B cell (primary cell): ENCODE measurements around the gene KLHL36. TPM values are rescaled to one million over a fixed set of nuclear protein-coding genes. Genes with fewer than 3 reads are reported as not detected.

Experiments used
- ATAC-seq: fragments of 200-7000 bp; cut with Tn5 transposase; one replicate; pipeline ENCODE4 v1.10.0; 2021; ENCODE audit warnings: low read depth, mild to moderate bottlenecking, moderate number of reproducible peaks, moderate library complexity
- CTCF ChIA-PET: fragments of 350-600 bp; sonication (Branson Sonifier 250); formaldehyde crosslinking; loops from one replicate; lab custom pipeline; 2021; ENCODE audit warnings: antibody characterized with exemption, inconsistent platforms; lab: Charles Lee
- POLR2A ChIA-PET: fragments of 350-600 bp; sonication (Branson Sonifier 250); formaldehyde crosslinking; loops from one replicate; lab custom pipeline; 2021; ENCODE audit warnings: antibody characterized with exemption; lab: Charles Lee
- DNase-seq: peaks from one replicate; pipeline ENCODE4 v3.0.0; 2013
- H2AFZ ChIP-seq: 2 replicates; pipeline ENCODE4 v1.6.1; 2012; ENCODE audit warnings: mild to moderate bottlenecking, low read depth, low read length; ENCODE audit not compliant: insufficient read depth, poor library complexity, severe bottlenecking
- H3K27ac ChIP-seq, 2 donors: 1 replicate in 1 of 2; 2 replicates in 1 of 2; pipeline ENCODE4 v1.5.1; 2012 to 2013; ENCODE audit warnings: low read length in 2 of 2, mild to moderate bottlenecking in 2 of 2, moderate library complexity in 1 of 2
- H3K27me3 ChIP-seq, 4 experiments: fragments of 200-600 bp in 1 of 4; sonication (generic) in 1 of 4; replicated peaks in 1 of 4; 1 replicate in 2 of 4; 2 replicates in 2 of 4; pipeline versions ENCODE4 v1.6.1 to v1.7.0; 2013 to 2016; ENCODE audit warnings: low read length in 3 of 4, mild to moderate bottlenecking in 2 of 4, mixed read lengths in 1 of 4, moderate library complexity in 1 of 4; ENCODE audit not compliant: insufficient read depth in 4 of 4, control insufficient read depth in 3 of 4; ENCODE audit errors: control extremely low read depth in 1 of 4
- H3K36me3 ChIP-seq, 2 experiments: replicated peaks in 1 of 2; 1 replicate in 1 of 2; 2 replicates in 1 of 2; pipeline versions ENCODE4 v1.6.1 to v1.7.1; 2013; ENCODE audit warnings: low read length in 1 of 2; ENCODE audit not compliant: insufficient read depth in 2 of 2, control insufficient read depth in 1 of 2; ENCODE audit errors: control extremely low read depth in 1 of 2, extremely low read depth in 1 of 2
- H3K4me1 ChIP-seq, 2 donors: fragments of 200-600 bp in 1 of 2; sonication (generic) in 1 of 2; 1 replicate in 1 of 2; 2 replicates in 1 of 2; pipeline versions ENCODE4 v1.5.1 to v1.6.1; 2013 to 2017; ENCODE audit warnings: low read length in 2 of 2; ENCODE audit not compliant: control insufficient read depth in 2 of 2, insufficient read depth in 2 of 2
- H3K4me2 ChIP-seq: replicated peaks from 2 replicates; pipeline ENCODE3; 2012; ENCODE audit warnings: mild to moderate bottlenecking, low read depth, low read length; ENCODE audit not compliant: poor library complexity, severe bottlenecking
- H3K4me3 ChIP-seq, 5 experiments: fragments of 200-600 bp in 1 of 5; sonication (generic) in 1 of 5; 1 replicate in 3 of 5; 2 replicates in 2 of 5; pipeline versions ENCODE4 v1.5.1 to v1.7.0; 2011 to 2016; ENCODE audit warnings: low read length in 4 of 5, mild to moderate bottlenecking in 4 of 5, low read depth in 2 of 5, control low read depth in 1 of 5, moderate library complexity in 1 of 5; ENCODE audit not compliant: insufficient read depth in 1 of 5; ENCODE audit errors: control extremely low read depth in 1 of 5, extremely low read depth in 1 of 5
- H3K79me2 ChIP-seq: fragments of 200-600 bp; sonication (generic); one replicate; pipeline ENCODE4 v1.6.0; 2016; ENCODE audit warnings: low read length; ENCODE audit not compliant: control insufficient read depth, insufficient read depth
- H3K9ac ChIP-seq: fragments of 200-600 bp; sonication (generic); 2 replicates; pipeline ENCODE4 v1.6.1; 2017; ENCODE audit warnings: mild to moderate bottlenecking, low read length, moderate library complexity
- H3K9me3 ChIP-seq, 3 donors: one replicate each; pipeline versions ENCODE4 v1.6.1 to v1.7.1; 2013; ENCODE audit warnings: low read length in 2 of 3; ENCODE audit not compliant: control insufficient read depth in 2 of 3, insufficient read depth in 1 of 3; ENCODE audit errors: control extremely low read depth in 1 of 3
- H4K20me1 ChIP-seq: 2 replicates; pipeline ENCODE4 v1.6.0; 2012; ENCODE audit warnings: mild to moderate bottlenecking, low read length; ENCODE audit not compliant: insufficient read depth, control insufficient read depth, poor library complexity, severe bottlenecking
- H3K27ac Mint-ChIP-seq: one replicate; pipeline ENCODE4 v1.8.0; 2021; ENCODE audit warnings: mixed read lengths
- H3K27me3 Mint-ChIP-seq: one replicate; pipeline ENCODE4 v1.8.0; 2021; ENCODE audit warnings: mixed read lengths
- H3K4me1 Mint-ChIP-seq: one replicate; pipeline ENCODE4 v1.8.0; 2021; ENCODE audit warnings: mixed read lengths
- H3K4me3 Mint-ChIP-seq: one replicate; pipeline ENCODE4 v1.8.0; 2021; ENCODE audit warnings: mixed read lengths
- H3K9me3 Mint-ChIP-seq: one replicate; pipeline ENCODE4 v1.8.0; 2022; ENCODE audit warnings: mixed read lengths; ENCODE audit not compliant: insufficient read depth
- EZH2 ChIP-seq: IDR thresholded peaks from 2 replicates; pipeline ENCODE4 v1.6.1; 2012; ENCODE audit warnings: borderline replicate concordance, low read depth, mild to moderate bottlenecking, moderate library complexity, low read length; ENCODE audit not compliant: insufficient read depth, poor library complexity, severe bottlenecking
- WGBS: methylation state at CpG from one replicate; pipeline ENCODE4 v1.1.5; 2013; ENCODE audit warnings: missing lambda C conversion rate; ENCODE audit not compliant: insufficient coverage; 5-methylcytosine and 5-hydroxymethylcytosine counted together
- intact Hi-C: fragments of 100-400 bp; cut with micrococcal nuclease; formaldehyde crosslinking; loops from one replicate; pipeline ENCODE4 v1.10.0; 2022
- polyA plus RNA-seq: library from polyadenylated mRNA; depleted of rRNA; stranded (reverse); fragments of >200 nt; gene quantifications from 2 replicates; pipeline ENCODE4 v1.2.3, GENCODE V29; 2012
- total RNA-seq, 2 donors: library from RNA; stranded (reverse); fragments of 120-200 nt in 1 of 2; gene quantifications; 1 replicate in 1 of 2; 2 replicates in 1 of 2; pipeline versions ENCODE4 v1.2.3 to v1.2.4, GENCODE V29; 2013 to 2022
- TF ChIP-seq, protein P1 (sequence below): fragments of 200-600 bp; IDR thresholded peaks from one replicate; pipeline ENCODE4 v1.8.0; 2022; ENCODE audit warnings: antibody characterized with exemption, mild to moderate bottlenecking

The KLHL36 gene
- total and polyA plus RNA-seq, 2 donors (not counting 1 experiment from before 2014, with no cell fraction given): 90.3 to 135 TPM

DNA sequence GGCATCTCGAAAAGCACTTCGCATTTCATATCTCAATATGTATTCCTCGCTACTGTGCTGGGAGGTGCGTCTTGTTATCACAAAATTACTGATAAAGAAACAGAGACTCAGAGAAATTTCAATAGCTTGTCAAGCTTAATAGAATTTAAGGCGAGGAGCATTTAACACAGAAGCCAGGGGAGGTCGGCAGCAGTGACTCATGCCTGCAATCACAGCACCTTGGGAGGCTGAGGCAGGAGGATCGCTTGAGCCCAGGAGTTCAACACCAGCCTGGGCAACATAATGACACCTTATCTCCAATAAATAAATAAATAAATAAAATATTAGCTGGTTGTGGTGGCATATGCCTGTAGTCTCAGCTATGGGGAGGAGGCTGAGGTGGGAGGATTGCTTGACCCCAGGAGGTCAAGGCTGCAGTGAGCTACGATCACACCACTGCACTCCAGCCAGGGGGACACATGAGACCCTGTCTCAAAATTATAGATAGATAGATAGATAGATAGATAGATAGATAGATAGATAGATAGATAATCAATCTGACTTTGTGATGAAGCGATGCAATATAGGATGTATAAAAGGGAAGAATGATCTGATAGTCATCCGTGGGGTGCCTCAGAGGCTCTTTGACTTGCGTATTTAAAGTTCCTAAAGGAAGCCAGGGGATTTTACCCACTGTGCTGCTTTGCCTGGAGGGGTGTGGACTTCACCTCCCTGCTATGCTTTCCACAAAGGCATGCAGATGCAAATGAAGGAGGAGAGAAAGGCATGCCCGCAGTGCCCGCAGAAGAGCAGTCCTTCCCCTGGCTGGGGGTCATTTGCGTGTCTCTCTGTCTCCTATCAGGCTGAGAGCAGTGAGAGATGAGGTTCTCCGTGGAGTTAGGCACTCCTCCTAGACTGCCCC is 35.6 kb downstream of the KLHL36 start:
- Histone ChIP-seq H3K36me3 (no peaks in the 10 kb centered on the region), H3K27me3 (peaks cover 0 to 4% (median under 1%) of the 10 kb centered on the region in 4 experiments), H2AFZ (no peak overlapping the region), H3K9ac (no peak overlapping the region), H3K4me3 (no peak overlapping the region), H3K79me2 (no peaks in the 10 kb centered on the region), H3K4me2 (no peak overlapping the region), H3K4me1 (peaks cover 10 to 17% of the 10 kb centered on the region in 2 donors), H4K20me1 (no peaks in the 10 kb centered on the region), H3K9me3 (peaks cover 0 to 5% (median 0%) of the 10 kb centered on the region in 3 donors), H3K27ac (no peak overlapping the region)
- Mint-ChIP-seq H3K9me3 (no peaks in the 10 kb centered on the region), H3K4me1 (peaks cover 21% of the 10 kb centered on the region), H3K4me3 (no peak overlapping the region), H3K27ac (no peak overlapping the region), H3K27me3 (peaks cover 19% of the 10 kb centered on the region)
- WGBS: 81% methylated on average over 8 of the region's 15 CpGs
- ChIA-PET CTCF (interaction anchor here (1.8 to 4.5 kb wide), 4 partner anchors 9 to 61 kb away, joined by 4 to 24 read pairs (median 6); no protein-coding TSS in a partner anchor), POLR2A (interaction anchor here (0.6 kb wide), 1 partner anchor 14 kb away, joined by 4 read pairs; no protein-coding TSS in a partner anchor)
- no peak for TF ChIP-seq EZH2
- TF ChIP-seq, protein P1, sequence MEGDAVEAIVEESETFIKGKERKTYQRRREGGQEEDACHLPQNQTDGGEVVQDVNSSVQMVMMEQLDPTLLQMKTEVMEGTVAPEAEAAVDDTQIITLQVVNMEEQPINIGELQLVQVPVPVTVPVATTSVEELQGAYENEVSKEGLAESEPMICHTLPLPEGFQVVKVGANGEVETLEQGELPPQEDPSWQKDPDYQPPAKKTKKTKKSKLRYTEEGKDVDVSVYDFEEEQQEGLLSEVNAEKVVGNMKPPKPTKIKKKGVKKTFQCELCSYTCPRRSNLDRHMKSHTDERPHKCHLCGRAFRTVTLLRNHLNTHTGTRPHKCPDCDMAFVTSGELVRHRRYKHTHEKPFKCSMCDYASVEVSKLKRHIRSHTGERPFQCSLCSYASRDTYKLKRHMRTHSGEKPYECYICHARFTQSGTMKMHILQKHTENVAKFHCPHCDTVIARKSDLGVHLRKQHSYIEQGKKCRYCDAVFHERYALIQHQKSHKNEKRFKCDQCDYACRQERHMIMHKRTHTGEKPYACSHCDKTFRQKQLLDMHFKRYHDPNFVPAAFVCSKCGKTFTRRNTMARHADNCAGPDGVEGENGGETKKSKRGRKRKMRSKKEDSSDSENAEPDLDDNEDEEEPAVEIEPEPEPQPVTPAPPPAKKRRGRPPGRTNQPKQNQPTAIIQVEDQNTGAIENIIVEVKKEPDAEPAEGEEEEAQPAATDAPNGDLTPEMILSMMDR: no peak
- no peak for ATAC-seq
- intact Hi-C loops: no loop called here
- DNase-seq: no peak

DNA sequence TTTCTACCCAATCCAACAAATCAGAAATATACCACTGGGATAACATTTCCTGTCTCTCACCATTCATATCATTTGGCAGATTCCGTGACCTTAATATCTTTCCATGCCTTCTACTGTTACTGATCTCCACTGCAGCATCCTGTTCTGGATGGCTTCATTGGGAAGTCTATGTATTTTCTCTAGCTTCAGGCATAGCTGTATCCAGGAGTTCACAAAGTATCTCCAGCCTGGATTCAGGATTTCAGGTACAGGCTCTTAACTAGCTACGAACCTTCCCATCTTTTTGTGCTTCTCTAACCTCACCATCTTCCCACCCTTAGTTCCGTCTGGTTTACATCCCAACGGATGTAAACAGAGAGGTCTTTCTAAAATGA is 36.3 kb downstream of the KLHL36 start:
- Histone ChIP-seq H3K4me2 (no peak overlapping the region), H3K79me2 (no peaks in the 10 kb centered on the region), H4K20me1 (no peaks in the 10 kb centered on the region), H2AFZ (no peak overlapping the region), H3K4me1 (peaks cover 10 to 17% of the 10 kb centered on the region in 2 donors), H3K4me3 (no peak overlapping the region), H3K36me3 (no peaks in the 10 kb centered on the region), H3K9ac (no peak overlapping the region), H3K9me3 (peaks cover 0 to 5% (median 0%) of the 10 kb centered on the region in 3 donors), H3K27ac (no peak overlapping the region), H3K27me3 (peaks cover 0 to 4% (median under 1%) of the 10 kb centered on the region in 4 experiments)
- Mint-ChIP-seq H3K27me3 (peaks cover 19% of the 10 kb centered on the region), H3K27ac (no peak overlapping the region), H3K4me1 (peaks cover 21% of the 10 kb centered on the region), H3K4me3 (no peak overlapping the region), H3K9me3 (no peaks in the 10 kb centered on the region)
- intact Hi-C loops: no loop called here
- ChIA-PET POLR2A (interaction anchor here (0.6 kb wide), 1 partner anchor 14 kb away, joined by 4 read pairs; no protein-coding TSS in a partner anchor), CTCF (interaction anchor here (1.3 to 4.5 kb wide), 5 partner anchors 9 to 62 kb away, joined by 4 to 24 read pairs (median 5); no protein-coding TSS in a partner anchor)
- no peak for TF ChIP-seq EZH2
- TF ChIP-seq, protein P1: no peak
- 98% methylated on average over 4 of the region's 4 CpGs for WGBS
- no peak for DNase-seq
- no peak for ATAC-seq
